ENCODE results near the gene DYRK1A.

DNA sequence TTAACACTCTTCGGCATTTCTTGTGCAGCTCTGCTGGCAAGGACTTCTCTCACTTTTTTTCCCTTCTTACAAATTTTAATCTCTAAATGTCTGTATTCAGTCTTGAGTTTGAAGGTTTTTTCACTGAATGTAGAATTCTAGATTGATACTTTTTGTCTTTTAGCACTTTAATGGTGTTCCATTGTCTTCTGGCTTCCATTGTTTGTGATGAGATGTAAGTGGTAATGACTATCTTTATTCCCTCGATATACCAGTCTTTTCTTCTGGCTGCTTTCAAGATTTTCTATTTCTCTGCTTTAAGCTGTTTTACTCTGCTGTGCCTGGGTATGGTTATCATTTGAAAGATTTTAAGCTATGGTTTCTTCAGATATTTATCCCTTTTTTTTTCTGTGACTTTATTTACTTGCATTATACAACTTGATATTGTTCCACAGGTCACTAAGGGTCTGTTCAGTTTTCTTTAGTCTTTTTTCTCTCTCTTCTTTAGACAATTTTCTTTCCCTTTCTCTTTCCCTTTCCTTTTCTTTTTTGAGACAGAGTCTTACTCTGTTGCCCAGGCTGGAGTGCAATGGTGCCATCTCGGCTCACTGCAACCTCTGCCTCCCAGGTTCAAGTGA, 35.8 kb downstream of the DYRK1A start:
- TF ChIP-seq BACH2 (CRISPR knock-in tag; IDR thresholded peaks at IDR 0.05; ENCODE audit: borderline replicate concordance) (no peak), TCF4 (CRISPR knock-in tag; IDR thresholded peaks at IDR 0.05; ENCODE audit: borderline replicate concordance) (no peak), ZNF70 (CRISPR knock-in tag; IDR thresholded peaks at IDR 0.05) (no peak), TOX (CRISPR knock-in tag; IDR thresholded peaks at IDR 0.05; ENCODE audit: borderline replicate concordance) (no peak), PPARA (CRISPR knock-in tag; IDR thresholded peaks at IDR 0.05; ENCODE audit: borderline replicate concordance) (no peak), ARNTL (CRISPR knock-in tag; IDR thresholded peaks at IDR 0.05; ENCODE audit: borderline replicate concordance, low read depth) (no peak), CSDC2 (CRISPR knock-in tag; IDR thresholded peaks at IDR 0.05) (no peak), GLIS3 (CRISPR knock-in tag; IDR thresholded peaks at IDR 0.05) (no peak), RARB (CRISPR knock-in tag; IDR thresholded peaks at IDR 0.05) (no peak), ZFP3 (CRISPR knock-in tag; IDR thresholded peaks at IDR 0.05) (no peak), ISL1 (CRISPR knock-in tag; IDR thresholded peaks at IDR 0.05) (no peak)
- TF ChIP-seq, protein P1, sequence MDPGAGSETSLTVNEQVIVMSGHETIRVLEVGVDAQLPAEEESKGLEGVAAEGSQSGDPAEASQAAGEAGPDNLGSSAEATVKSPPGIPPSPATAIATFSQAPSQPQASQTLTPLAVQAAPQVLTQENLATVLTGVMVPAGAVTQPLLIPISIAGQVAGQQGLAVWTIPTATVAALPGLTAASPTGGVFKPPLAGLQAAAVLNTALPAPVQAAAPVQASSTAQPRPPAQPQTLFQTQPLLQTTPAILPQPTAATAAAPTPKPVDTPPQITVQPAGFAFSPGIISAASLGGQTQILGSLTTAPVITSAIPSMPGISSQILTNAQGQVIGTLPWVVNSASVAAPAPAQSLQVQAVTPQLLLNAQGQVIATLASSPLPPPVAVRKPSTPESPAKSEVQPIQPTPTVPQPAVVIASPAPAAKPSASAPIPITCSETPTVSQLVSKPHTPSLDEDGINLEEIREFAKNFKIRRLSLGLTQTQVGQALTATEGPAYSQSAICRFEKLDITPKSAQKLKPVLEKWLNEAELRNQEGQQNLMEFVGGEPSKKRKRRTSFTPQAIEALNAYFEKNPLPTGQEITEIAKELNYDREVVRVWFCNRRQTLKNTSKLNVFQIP (CRISPR knock-in tag; IDR thresholded peaks at IDR 0.05; ENCODE audit: borderline replicate concordance, low read depth) = no peak
- TF ChIP-seq, protein P2, sequence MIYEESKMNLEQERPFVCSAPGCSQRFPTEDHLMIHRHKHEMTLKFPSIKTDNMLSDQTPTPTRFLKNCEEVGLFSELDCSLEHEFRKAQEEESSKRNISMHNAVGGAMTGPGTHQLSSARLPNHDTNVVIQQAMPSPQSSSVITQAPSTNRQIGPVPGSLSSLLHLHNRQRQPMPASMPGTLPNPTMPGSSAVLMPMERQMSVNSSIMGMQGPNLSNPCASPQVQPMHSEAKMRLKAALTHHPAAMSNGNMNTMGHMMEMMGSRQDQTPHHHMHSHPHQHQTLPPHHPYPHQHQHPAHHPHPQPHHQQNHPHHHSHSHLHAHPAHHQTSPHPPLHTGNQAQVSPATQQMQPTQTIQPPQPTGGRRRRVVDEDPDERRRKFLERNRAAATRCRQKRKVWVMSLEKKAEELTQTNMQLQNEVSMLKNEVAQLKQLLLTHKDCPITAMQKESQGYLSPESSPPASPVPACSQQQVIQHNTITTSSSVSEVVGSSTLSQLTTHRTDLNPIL (CRISPR knock-in tag; IDR thresholded peaks at IDR 0.05; ENCODE audit: low read depth) = no peak
